DOHH2 (cell line): Measurements from ENCODE around the gene EIF1AD.

ENCODE experiments used
- H3F3A ChIP-seq: fragments of 200-600 bp; sonication (generic), shearing (Covaris generic); 2 replicates; pipeline ENCODE4 v1.6.0; 2016; ENCODE audit warnings: antibody characterized with exemption, mild to moderate bottlenecking; ENCODE audit not compliant: control insufficient read depth, insufficient read depth
- H3K27ac ChIP-seq: fragments of 200-600 bp; sonication (generic); 2 replicates; pipeline ENCODE4 v1.5.1; 2014; ENCODE audit warnings: low read depth, mild to moderate bottlenecking, low read length, moderate library complexity
- H3K27me3 ChIP-seq: fragments of 200-600 bp; sonication (generic); 2 replicates; pipeline ENCODE4 v1.6.1; 2014; ENCODE audit warnings: mild to moderate bottlenecking, low read length, mixed read lengths; ENCODE audit not compliant: control insufficient read depth
- H3K36me3 ChIP-seq: fragments of 200-600 bp; sonication (generic); 2 replicates; pipeline ENCODE4 v1.6.1; 2014; ENCODE audit warnings: mild to moderate bottlenecking, low read length, moderate library complexity, mixed read lengths; ENCODE audit not compliant: control insufficient read depth
- H3K4me1 ChIP-seq: fragments of 200-600 bp; sonication (generic); 2 replicates; pipeline ENCODE4 v1.6.1; 2014; ENCODE audit warnings: mild to moderate bottlenecking, low read length, mixed read lengths; ENCODE audit not compliant: control insufficient read depth
- H3K4me2 ChIP-seq: fragments of 200-600 bp; sonication (generic); 2 replicates; pipeline ENCODE4 v1.6.0; 2014; ENCODE audit warnings: mild to moderate bottlenecking, low read length, moderate library complexity
- H3K4me3 ChIP-seq: fragments of 200-600 bp; sonication (generic); 2 replicates; pipeline ENCODE4 v1.5.1; 2014; ENCODE audit warnings: mild to moderate bottlenecking, low read length, mixed read lengths
- H3K79me2 ChIP-seq: fragments of 200-600 bp; sonication (generic); 2 replicates; pipeline ENCODE4 v1.6.1; 2014; ENCODE audit warnings: mild to moderate bottlenecking, low read length, mixed read lengths; ENCODE audit not compliant: control insufficient read depth
- H3K9me2 ChIP-seq: fragments of 200-600 bp; sonication (generic); replicated peaks from 2 replicates; pipeline ENCODE4 v1.6.1; 2014; ENCODE audit warnings: mild to moderate bottlenecking, low read length, mixed read lengths; ENCODE audit not compliant: control insufficient read depth
- H3K9me3 ChIP-seq: fragments of 200-600 bp; sonication (generic); 2 replicates; pipeline ENCODE4 v1.6.1; 2014; ENCODE audit warnings: antibody characterized with exemption, low read length, mixed read lengths; ENCODE audit not compliant: control insufficient read depth, insufficient read depth
- H4K20me1 ChIP-seq: fragments of 200-600 bp; sonication (generic); 2 replicates; pipeline ENCODE4 v1.6.0; 2014; ENCODE audit warnings: low read depth, mild to moderate bottlenecking, antibody characterized with exemption, low read length, moderate library complexity; ENCODE audit not compliant: control insufficient read depth, insufficient read depth
- CTCF ChIP-seq: fragments of 200-600 bp; sonication (generic); IDR thresholded peaks from one replicate; pipeline ENCODE4 v1.5.1; 2014; ENCODE audit warnings: antibody characterized with exemption, mild to moderate bottlenecking, low read depth, low read length; ENCODE audit not compliant: poor library complexity, severe bottlenecking
- EZH2phosphoT487 ChIP-seq: fragments of 200-600 bp; sonication (generic); IDR thresholded peaks from 2 replicates; pipeline ENCODE4 v1.6.1; 2017; ENCODE audit warnings: borderline replicate concordance, mild to moderate bottlenecking, antibody characterized with exemption, low read length, moderate library complexity, mixed read lengths

The EIF1AD gene

GRCh38 chr11:65976216-65977176 lies 25.5 kb downstream of the EIF1AD start:
- no peak overlapping the region for H3K27ac ChIP-seq
- H3F3A ChIP-seq, result no peaks in the 10 kb centered on the region
- TF ChIP-seq EZH2phosphoT487 (no peak), CTCF (no peak)
- no peaks in the 10 kb centered on the region for H3K9me3 ChIP-seq
- H3K4me1 ChIP-seq, result no peaks in the 10 kb centered on the region
- no peak overlapping the region for H3K4me3 ChIP-seq
- H3K27me3 ChIP-seq, result no peaks in the 10 kb centered on the region
- no peaks in the 10 kb centered on the region for H3K9me2 ChIP-seq
- H3K36me3 ChIP-seq, result peaks cover 39% of the 10 kb centered on the region
- no peaks in the 10 kb centered on the region; the same call in 1 of the 2 replicates for H4K20me1 ChIP-seq
- no peaks in the 10 kb centered on the region for H3K79me2 ChIP-seq
- no peak overlapping the region for H3K4me2 ChIP-seq

GRCh38 chr11:65975771-65976170 lies 26.2 kb downstream of the EIF1AD start:
- Histone ChIP-seq H3K9me2 (no peaks in the 10 kb centered on the region), H3K27ac (no peak overlapping the region), H3K36me3 (peaks cover 39% of the 10 kb centered on the region), H3K79me2 (no peaks in the 10 kb centered on the region), H3K27me3 (no peaks in the 10 kb centered on the region), H4K20me1 (no peaks in the 10 kb centered on the region; the same call in 1 of the 2 replicates), H3K4me2 (no peak overlapping the region), H3F3A (no peaks in the 10 kb centered on the region), H3K4me3 (no peak overlapping the region), H3K4me1 (no peaks in the 10 kb centered on the region), H3K9me3 (no peaks in the 10 kb centered on the region)
- TF ChIP-seq CTCF (no peak), EZH2phosphoT487 (no peak)

GRCh38 chr11:65973439-65974110 lies 28.4 kb downstream of the EIF1AD start:
- TF ChIP-seq EZH2phosphoT487, result no peak
- H3K4me1 ChIP-seq, result no peaks in the 10 kb centered on the region

More at GRCh38 chr11:65973439-65974110, 28.4 kb downstream of the EIF1AD start:
- Histone ChIP-seq H3F3A (no peaks in the 10 kb centered on the region), H3K27ac (no peak overlapping the region), H3K4me2 (no peak overlapping the region), H3K36me3 (peaks cover 45% of the 10 kb centered on the region), H3K4me3 (no peak overlapping the region), H3K79me2 (no peaks in the 10 kb centered on the region), H4K20me1 (no peaks in the 10 kb centered on the region; the same call in 1 of the 2 replicates), H3K9me3 (no peaks in the 10 kb centered on the region), H3K9me2 (no peaks in the 10 kb centered on the region), H3K27me3 (no peaks in the 10 kb centered on the region)
